Measurements from ENCODE around the gene HOXB3.

DNA sequence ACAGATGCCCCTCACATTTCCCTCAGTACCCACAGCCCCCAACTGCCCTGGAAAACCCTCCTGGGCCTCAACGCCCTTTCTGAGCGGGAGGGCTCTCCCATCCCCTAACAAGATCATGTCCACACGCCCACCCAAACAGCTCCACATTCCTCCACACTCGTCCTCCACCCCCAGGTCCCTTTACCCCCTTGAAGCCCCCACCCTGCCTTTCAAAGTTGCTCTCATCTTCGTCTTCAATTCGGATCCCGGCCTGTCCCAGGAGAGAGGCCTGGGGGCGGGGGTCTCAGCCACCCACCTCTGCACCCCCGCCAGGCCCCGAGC is 26.2 kb downstream of the HOXB3 start:
- TF ChIP-seq EZH2 (IDR thresholded peaks at IDR 0.05) (no peak), POLR2AphosphoS5 (IDR thresholded peaks at IDR 0.05; ENCODE audit: borderline replicate concordance, low read depth, low read length) (no peak), FOXP2 (optimal IDR thresholded peaks at IDR 0.05; ENCODE audit: control extremely low read depth, extremely low read length, insufficient read depth) (no peak)

Measured in SK-N-MC (cell line).